Skeletal muscle satellite cell (primary cell): ENCODE data around the gene HELQ.

Experiments
- H3K27me3 ChIP-seq: 2 replicates; pipeline ENCODE4 v1.7.0; 2013; ENCODE audit warnings: low read length; ENCODE audit not compliant: control insufficient read depth, insufficient read depth
- H3K36me3 ChIP-seq: 2 replicates; pipeline ENCODE4 v1.7.0; 2013; ENCODE audit warnings: mild to moderate bottlenecking, control low read depth, low read length; ENCODE audit not compliant: insufficient read depth
- H3K4me1 ChIP-seq: 2 replicates; pipeline ENCODE4 v1.7.0; 2013; ENCODE audit warnings: low read length; ENCODE audit not compliant: control insufficient read depth, insufficient read depth
- H3K4me2 ChIP-seq: 2 replicates; pipeline ENCODE4 v1.7.0; 2013; ENCODE audit warnings: mild to moderate bottlenecking, low read length
- H3K4me3 ChIP-seq: 2 replicates; pipeline ENCODE4 v1.7.0; 2013; ENCODE audit warnings: low read length
- H3K9ac ChIP-seq: 2 replicates; pipeline ENCODE4 v1.7.0; 2013; ENCODE audit warnings: mild to moderate bottlenecking, low read depth, low read length, moderate library complexity
- H3K9me3 ChIP-seq: replicated peaks from 2 replicates; pipeline ENCODE4 v1.7.0; 2013; ENCODE audit warnings: mild to moderate bottlenecking, control low read depth, low read length

Gene HELQ

DNA sequence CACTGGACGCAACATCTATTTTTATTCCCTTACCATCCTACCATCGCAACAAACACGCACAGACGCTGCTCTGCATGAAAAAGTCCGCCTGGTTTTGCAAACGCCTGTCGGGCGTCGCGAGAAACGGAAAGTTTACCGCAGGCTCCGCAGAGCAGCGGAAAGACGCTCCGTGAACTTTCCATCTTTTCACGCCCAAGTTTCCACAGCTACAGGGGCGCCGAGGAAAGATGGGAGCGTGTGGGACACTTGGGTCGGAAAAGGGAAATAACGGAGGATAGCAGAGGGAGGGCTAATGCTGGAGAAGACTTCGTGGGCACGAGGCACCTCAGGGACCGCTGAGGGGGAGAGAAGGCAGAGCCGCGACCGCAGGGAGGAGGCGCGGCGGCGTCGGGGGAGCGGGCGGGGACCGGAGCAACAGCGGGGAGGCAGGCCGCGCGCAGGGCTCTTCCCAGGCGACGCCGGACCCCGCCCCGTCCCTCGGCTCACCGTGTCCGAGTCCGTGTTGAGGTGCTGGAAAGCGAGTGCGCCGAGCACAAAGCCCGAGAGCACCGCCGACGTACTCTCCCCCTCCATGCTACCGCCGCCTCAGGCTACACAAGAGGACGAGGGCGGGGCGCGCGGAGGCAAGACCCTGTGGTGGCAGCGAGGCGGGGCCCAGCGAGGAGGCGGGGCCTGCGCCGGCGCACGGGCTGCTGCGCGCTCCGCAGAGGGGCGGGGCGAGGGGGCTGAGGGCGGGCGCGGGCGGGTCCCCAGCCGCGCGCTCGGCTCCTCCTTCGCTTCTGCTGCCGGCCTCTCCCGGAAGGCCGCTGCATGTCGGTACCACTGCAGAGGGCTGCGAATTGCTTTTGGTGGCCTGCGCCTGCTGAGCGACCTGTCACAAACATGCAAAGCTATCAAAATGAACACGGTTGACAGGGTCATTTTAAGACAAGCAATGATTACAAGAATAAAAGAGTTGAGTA is 29.2 kb upstream of the HELQ start, which contains the start of gene ABRAXAS1:
ABRAXAS1 (minus strand) TSS at position 601 of the 962 bp plus-strand sequence; CDS start at position 573, 28 bp downstream.
- Histone ChIP-seq H3K9ac (peak within 1 kb of the TSS; percentile 81), H3K27me3 (no peaks in the 10 kb centered on the region), H3K9me3 (no peaks in the 10 kb centered on the region), H3K36me3 (peaks cover under 1% of the 10 kb centered on the region), H3K4me3 (peak within 1 kb of the TSS; percentile 84), H3K4me1 (peaks cover 11% of the 10 kb centered on the region), H3K4me2 (peak within 1 kb of the TSS; percentile 86)

GRCh38 chr4:83473966-83474365 is 18.3 kb upstream of the HELQ start:
- Histone ChIP-seq H3K27me3 (no peaks in the 10 kb centered on the region), H3K9me3 (no peaks in the 10 kb centered on the region), H3K4me1 (no peaks in the 10 kb centered on the region), H3K36me3 (peaks cover 15% of the 10 kb centered on the region), H3K9ac (no peak overlapping the region), H3K4me3 (no peak overlapping the region), H3K4me2 (no peak overlapping the region)

DNA sequence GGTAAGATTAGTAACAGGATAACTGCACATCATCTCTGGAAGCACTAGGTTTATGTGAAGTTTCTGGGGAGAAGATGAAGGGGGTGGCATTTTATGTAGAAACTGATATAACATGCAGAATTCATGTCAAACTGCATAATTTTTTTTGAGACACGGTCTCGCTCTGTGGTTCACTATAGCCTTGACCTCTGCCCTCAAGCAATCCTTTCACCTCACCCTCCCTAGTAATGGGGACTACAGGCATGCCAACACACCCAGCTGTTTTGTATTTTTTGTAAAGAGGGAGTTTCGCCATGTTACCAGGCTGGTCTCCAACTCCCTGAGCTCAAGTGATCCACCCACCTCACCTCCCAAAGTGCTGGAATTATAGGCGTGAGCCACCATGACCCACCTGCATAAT is 17.8 kb upstream of the HELQ start:
- H3K9me3 ChIP-seq, result no peaks in the 10 kb centered on the region
- no peak overlapping the region for H3K4me2 ChIP-seq
- no peak overlapping the region for H3K9ac ChIP-seq
- H3K27me3 ChIP-seq, result no peaks in the 10 kb centered on the region
- no peak overlapping the region for H3K4me3 ChIP-seq
- no peaks in the 10 kb centered on the region for H3K4me1 ChIP-seq
- peaks cover 15% of the 10 kb centered on the region for H3K36me3 ChIP-seq

DNA sequence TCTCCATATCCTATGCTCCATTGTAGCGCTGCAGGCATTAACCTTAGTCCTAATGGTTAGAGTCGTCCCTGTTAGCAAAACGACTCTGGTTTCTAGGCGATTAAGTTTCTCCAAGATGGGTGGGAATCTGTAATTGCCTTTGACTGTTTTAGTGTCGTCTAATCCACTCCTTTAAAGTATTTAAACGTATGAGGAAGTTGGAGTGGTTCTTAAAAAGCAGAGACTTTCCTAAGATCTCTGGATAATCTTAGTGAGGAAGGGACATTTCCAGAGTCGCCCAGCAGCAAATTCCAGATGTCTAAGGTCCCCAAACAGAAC is 520 bp upstream of the HELQ start:
- H3K4me1 ChIP-seq, result peaks cover 13% of the 10 kb centered on the region
- peak overlapping the region; percentile 93 for H3K4me3 ChIP-seq
- H3K9me3 ChIP-seq, result no peaks in the 10 kb centered on the region
- no peaks in the 10 kb centered on the region for H3K27me3 ChIP-seq
- H3K36me3 ChIP-seq, result peaks cover 34% of the 10 kb centered on the region
- peak overlapping the region; percentile 80 for H3K4me2 ChIP-seq
- H3K9ac ChIP-seq, result peak overlapping the region; percentile 96

DNA sequence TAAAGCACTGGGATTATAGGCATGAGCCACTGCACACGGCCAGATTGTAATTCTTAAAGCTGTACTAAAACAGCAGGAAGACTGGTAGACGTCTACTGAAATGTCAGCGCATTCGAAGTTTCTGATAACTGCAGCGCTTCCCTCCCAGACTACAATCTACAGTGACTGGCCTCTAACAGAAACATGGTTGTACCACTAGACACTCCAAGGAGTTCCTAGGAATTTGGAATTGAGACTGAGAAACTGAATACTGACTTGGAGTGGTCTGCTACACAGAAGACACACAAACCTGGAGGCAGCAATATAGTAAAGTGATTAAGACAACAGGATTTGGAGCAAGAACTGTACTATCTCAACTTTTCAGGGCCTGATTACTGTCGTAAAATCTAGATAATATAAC is 937 bp downstream of the HELQ start:
- Histone ChIP-seq H3K27me3 (no peaks in the 10 kb centered on the region), H3K4me1 (peaks cover 13% of the 10 kb centered on the region), H3K36me3 (peaks cover 31% of the 10 kb centered on the region), H3K4me2 (peak overlapping the region; percentile 78), H3K4me3 (peak overlapping the region; percentile 93), H3K9ac (peak overlapping the region; percentile 96), H3K9me3 (no peaks in the 10 kb centered on the region)

DNA sequence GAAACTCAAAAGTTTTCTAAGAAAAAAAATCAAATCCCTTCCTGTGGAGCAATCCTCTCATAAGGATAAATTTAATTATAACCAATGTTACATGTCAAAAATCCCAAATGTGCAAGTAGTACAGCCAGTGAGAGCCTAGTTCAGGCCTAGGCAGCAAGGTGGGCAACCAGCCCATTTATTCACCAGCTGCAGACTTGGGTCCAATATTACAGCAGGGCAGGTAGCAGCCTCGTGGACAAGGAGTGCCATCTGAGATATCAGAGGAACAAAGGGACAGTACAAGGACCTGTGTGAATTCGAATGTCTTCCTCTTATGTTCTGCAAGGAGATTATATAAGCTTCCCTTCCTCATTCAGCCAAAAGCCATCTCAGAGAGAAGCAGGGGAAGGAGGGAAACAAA is 6.6 kb downstream of the HELQ start:
- Histone ChIP-seq H3K4me2 (no peak overlapping the region), H3K4me3 (no peak overlapping the region), H3K9me3 (no peaks in the 10 kb centered on the region), H3K27me3 (no peaks in the 10 kb centered on the region), H3K36me3 (peaks cover 14% of the 10 kb centered on the region), H3K4me1 (no peaks in the 10 kb centered on the region), H3K9ac (no peak overlapping the region)

DNA sequence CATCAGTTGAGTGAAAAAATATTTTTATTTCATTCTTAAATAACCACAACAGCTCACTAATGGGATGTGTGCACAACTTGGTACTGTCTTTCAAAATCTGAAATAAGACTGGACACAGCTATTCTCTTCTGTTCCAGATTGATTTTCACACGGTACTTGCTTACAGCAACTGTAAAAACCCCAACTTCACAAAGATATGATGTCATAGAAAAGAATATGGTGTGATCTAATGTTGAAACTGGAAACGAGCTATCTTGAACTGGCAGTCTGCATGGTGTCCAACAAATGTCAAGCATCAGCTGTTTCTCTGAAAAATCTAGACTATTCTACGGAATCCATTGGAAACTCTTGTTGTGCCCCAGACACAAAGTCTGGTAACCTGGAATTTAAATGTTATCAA is 14.7 kb downstream of the HELQ start:
- H3K4me3 ChIP-seq, result no peak overlapping the region
- H3K4me2 ChIP-seq, result no peak overlapping the region
- H3K36me3 ChIP-seq, result peaks cover 12% of the 10 kb centered on the region
- H3K27me3 ChIP-seq, result no peaks in the 10 kb centered on the region
- H3K9ac ChIP-seq, result no peak overlapping the region
- no peaks in the 10 kb centered on the region for H3K4me1 ChIP-seq
- no peaks in the 10 kb centered on the region for H3K9me3 ChIP-seq

- no peak overlapping the region for H3K4me3 ChIP-seq
These were observed 15.3 kb downstream of the HELQ start for GRCh38 chr4:83440148-83440814.

GRCh38 chr4:83438719-83439118 is 16.9 kb downstream of the HELQ start:
- H3K9ac ChIP-seq, result no peak overlapping the region
- peaks cover 12% of the 10 kb centered on the region for H3K36me3 ChIP-seq
- no peaks in the 10 kb centered on the region for H3K27me3 ChIP-seq
- H3K4me3 ChIP-seq, result no peak overlapping the region
- no peaks in the 10 kb centered on the region for H3K9me3 ChIP-seq
- no peaks in the 10 kb centered on the region for H3K4me1 ChIP-seq
- H3K4me2 ChIP-seq, result no peak overlapping the region

More at GRCh38 chr4:83440148-83440814, 15.3 kb downstream of the HELQ start:
- H3K4me1 ChIP-seq, result no peaks in the 10 kb centered on the region
- no peaks in the 10 kb centered on the region for H3K9me3 ChIP-seq
- no peak overlapping the region for H3K9ac ChIP-seq
- H3K36me3 ChIP-seq, result peaks cover 12% of the 10 kb centered on the region
- H3K4me2 ChIP-seq, result no peak overlapping the region
- no peaks in the 10 kb centered on the region for H3K27me3 ChIP-seq

DNA sequence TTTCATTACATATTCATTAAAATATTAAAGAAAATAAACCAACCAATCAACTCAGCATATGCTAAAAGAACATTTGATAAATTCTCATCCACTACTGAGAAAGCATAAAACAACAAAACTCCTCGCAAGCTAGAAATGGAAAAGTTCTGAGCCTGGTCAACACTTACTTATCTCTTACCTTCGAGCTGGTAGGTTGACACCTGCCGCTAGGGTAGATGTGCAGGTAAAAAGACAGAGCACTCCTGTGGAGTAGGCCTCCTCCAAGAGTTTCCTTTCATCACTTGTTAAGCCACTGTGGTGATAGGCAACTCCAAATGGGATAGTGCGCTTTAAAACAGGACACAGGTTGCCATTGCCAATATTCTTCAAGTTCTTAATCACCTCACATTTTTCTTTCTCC is 18.9 kb downstream of the HELQ start:
- Histone ChIP-seq H3K27me3 (no peaks in the 10 kb centered on the region), H3K9me3 (no peaks in the 10 kb centered on the region), H3K36me3 (peaks cover 15% of the 10 kb centered on the region)

GRCh38 chr4:83431200-83431599 is 24.4 kb downstream of the HELQ start:
- Histone ChIP-seq H3K36me3 (peaks cover 14% of the 10 kb centered on the region), H3K4me1 (no peaks in the 10 kb centered on the region), H3K27me3 (no peaks in the 10 kb centered on the region), H3K9ac (no peak overlapping the region), H3K9me3 (no peaks in the 10 kb centered on the region), H3K4me3 (no peak overlapping the region), H3K4me2 (no peak overlapping the region)

More for the DNA sequence above, 18.9 kb downstream of the HELQ start:
- Histone ChIP-seq H3K4me1 (no peaks in the 10 kb centered on the region), H3K4me3 (no peak overlapping the region), H3K9ac (no peak overlapping the region), H3K4me2 (no peak overlapping the region)
